Stimulated activated CD4-positive, alpha-beta T cell treated with anti-CD3 and anti-CD28 coated beads, TNF-alpha, amount 100 ng/mL, for 1 hour (primary cell): ENCODE results near the gene TPX2.

ENCODE experiments used
- DNase-seq, 3 donors: peaks; one replicate each; pipeline ENCODE4 v3.0.0-alpha.2; 2020; ENCODE audit warnings: low read depth in 3 of 3, low spot score in 1 of 3

TPX2 gene, protein sequence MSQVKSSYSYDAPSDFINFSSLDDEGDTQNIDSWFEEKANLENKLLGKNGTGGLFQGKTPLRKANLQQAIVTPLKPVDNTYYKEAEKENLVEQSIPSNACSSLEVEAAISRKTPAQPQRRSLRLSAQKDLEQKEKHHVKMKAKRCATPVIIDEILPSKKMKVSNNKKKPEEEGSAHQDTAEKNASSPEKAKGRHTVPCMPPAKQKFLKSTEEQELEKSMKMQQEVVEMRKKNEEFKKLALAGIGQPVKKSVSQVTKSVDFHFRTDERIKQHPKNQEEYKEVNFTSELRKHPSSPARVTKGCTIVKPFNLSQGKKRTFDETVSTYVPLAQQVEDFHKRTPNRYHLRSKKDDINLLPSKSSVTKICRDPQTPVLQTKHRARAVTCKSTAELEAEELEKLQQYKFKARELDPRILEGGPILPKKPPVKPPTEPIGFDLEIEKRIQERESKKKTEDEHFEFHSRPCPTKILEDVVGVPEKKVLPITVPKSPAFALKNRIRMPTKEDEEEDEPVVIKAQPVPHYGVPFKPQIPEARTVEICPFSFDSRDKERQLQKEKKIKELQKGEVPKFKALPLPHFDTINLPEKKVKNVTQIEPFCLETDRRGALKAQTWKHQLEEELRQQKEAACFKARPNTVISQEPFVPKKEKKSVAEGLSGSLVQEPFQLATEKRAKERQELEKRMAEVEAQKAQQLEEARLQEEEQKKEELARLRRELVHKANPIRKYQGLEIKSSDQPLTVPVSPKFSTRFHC

GRCh38 chr20:31738729-31739549 lies at the start of gene TPX2:
TPX2 (plus strand) TSS chr20:31739290; CDS start chr20:31757477, 18,187 bp downstream.
- peak; percentile 45 to 69 (median 68) for DNase-seq

DNA sequence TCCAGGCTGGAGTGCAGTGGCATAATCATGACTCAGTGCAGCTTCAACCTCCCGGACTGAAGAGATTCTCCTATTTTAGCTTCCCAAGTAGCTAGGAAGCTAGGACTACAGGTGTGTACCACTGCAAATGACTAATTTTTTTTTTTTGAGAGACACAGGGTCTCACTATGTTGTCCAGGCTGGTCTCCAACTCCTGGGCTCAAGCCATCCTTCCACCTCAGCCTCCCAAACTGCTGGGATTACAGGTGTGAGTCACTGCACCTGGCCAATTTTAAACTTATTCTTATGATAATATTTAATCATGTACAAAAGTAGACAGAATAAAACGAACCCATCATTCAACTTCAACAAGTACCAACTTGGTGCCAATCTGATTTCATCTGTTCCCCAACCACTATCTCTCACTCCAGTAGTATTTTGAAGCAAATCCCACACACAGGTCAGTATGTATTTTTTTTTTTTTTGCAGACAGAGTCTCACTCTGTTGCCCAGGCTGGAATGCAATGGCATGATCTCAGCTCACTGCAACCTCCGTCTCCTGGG lies 48.9 kb upstream of the TPX2 start:
- DNase-seq = no peak

DNA sequence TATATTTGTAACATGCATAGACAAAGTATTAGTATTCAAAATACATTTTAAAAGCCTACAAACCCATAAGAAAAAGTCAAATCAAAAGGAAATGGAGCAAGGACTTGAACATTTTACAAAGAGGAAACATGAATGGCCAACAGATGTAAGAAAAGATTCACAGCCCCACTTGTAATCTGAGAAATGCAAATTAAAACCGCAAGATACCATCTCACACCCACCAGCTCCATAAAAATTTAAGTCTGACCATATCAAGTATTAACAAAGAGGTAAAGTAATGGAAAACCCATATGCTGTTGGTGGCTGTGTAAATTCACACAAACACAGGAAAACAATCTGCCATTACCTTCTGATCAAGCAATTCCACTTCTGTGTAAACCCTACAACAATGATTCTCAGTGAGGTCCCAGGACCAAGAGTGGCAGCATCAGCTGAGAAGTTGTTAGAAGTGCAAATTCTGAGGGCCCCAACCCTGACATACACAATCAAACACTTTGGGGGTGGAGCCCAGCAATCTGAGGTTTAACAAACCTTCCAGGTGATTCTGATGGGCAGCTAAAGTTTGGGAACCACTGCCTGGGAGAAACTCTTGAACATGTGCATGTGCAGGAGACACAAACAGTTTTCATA lies 47.3 kb upstream of the TPX2 start:
- DNase-seq = no peak

DNA sequence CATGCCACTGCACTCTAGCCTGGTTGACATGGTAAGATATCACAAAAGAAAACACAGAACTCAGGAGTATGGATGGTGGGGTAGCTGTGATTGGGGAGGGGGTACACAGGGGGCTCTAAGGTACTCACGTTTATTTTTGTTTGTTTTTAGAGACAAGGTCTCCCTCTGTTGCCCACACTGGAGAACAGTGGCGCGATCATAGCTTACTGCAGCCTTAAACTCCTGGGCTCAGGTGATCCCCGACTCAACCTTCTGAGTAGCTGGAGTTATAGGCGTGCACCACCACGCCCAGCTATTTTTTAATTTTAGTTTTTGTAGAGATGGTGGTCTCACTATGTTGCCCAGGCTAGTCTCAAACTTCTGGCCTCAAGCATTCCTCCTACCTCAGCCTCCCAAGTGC lies 45.7 kb upstream of the TPX2 start:
- DNase-seq = no peak

DNA sequence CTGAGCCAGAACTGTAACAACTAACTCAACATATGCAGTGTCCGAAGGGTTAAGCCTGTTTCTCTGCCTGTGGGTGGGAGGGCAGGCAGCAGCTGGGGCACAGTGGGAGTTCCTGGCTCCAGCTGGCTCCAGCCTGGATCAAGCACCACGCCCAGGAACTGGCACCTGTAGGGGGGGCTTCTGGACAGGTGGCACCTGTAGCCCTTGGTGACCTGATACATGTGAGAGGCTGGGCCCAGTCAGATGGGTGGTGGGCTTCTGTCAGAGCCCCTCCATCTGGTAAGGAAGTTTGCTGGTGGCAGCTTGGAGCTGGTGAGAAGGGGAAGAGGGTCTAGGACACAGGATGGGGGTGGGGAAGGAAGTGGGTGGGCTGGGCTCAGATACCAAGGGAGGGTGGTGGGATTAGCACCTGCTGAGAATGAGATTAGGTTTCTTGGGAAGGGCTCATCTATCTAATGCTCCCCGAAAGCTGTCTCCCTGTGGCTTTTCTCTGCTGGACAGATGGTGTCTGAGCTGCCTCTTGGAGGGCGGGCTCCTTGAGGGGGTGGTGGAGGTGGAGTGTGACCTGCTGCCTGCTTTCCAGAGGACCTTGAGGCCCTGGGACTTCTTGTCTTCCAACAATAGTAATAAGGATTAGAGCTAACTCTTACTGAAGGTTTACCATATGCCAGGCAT lies 45.0 kb upstream of the TPX2 start:
- no peak for DNase-seq

DNA sequence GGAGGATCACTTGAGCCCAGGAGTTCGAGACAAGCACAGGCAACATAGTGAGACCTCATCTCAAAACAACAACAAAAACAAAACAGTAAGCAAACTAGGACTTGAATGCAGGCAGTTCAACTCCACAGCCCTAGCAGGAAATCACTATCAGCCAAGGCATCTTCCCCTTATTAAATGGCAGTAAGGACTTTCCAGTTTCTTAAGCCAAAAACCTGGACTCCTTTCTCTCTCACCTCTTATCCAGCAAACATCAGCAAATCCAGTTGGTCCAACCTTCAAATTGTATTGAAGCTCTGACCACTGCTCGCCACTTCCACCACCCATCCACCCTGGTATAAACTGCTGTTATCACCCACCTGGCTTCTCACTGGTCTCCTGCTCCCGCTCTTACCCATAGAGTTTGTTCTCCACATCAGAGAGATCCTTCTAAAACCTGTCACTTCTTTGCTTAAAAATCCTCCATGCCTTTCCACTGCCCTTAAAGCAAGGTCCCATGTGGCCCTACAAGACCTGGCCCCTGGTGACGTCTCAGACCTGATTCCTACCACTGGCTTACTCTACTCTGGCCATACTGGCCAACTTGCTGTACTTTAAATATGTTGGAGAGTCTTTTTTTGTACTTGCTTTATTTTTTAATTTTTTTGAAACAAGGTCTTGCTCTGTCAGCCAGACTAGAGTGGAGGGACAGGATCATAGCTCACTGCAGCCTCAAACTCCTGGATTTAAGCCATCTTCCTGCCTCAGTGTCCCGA lies 44.1 kb upstream of the TPX2 start:
- no peak for DNase-seq

DNA sequence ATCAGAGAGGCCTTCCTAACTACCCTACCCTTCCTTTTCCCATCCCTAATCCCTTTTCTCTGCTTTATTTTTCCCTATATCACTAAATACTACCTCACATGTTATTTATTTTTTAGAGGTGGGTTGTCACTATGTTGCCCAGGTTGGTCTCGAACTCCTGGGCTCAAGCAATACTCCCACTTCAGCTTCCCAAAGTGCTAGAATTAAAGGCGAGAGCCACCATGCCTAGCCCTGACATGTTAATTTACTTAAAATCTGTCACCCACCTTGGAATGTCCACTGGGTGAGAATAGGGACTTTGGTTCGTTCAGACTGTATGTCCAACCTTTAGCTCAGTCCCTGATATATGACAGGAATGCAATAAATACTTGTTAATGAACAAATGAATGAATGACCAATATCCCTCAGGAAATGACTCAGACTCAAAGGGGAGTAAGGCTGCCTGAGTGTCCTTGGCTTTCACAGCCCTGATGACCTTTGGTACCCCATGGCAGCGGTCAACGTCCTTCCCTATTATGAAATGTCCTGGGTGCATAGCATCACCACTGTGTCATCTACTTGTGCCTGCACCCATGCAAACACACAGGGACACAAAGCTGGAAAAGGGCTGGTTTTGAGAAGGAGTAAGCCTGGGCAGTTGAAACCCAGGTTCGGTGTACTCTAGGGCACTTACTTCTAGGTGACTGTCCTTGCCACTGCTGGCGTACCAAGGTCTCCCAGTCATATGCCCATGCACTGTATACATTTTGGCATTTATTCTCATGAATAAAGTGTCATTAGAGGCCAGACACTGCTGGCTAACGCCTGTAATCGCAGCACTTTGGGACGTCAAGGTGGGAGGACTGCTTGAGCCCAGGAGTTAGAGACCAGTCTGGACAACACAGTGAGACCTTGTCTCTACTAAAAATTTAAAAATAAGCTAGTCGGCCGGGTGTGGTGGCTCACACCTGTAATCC lies 43.0 kb upstream of the TPX2 start:
- no peak for DNase-seq

- DNase-seq = no peak
Measured at GRCh38 chr20:31698243-31698802, 40.8 kb upstream of the TPX2 start.

- DNase-seq = no peak
Measured at GRCh38 chr20:31698803-31699718, 40.0 kb upstream of the TPX2 start.

DNA sequence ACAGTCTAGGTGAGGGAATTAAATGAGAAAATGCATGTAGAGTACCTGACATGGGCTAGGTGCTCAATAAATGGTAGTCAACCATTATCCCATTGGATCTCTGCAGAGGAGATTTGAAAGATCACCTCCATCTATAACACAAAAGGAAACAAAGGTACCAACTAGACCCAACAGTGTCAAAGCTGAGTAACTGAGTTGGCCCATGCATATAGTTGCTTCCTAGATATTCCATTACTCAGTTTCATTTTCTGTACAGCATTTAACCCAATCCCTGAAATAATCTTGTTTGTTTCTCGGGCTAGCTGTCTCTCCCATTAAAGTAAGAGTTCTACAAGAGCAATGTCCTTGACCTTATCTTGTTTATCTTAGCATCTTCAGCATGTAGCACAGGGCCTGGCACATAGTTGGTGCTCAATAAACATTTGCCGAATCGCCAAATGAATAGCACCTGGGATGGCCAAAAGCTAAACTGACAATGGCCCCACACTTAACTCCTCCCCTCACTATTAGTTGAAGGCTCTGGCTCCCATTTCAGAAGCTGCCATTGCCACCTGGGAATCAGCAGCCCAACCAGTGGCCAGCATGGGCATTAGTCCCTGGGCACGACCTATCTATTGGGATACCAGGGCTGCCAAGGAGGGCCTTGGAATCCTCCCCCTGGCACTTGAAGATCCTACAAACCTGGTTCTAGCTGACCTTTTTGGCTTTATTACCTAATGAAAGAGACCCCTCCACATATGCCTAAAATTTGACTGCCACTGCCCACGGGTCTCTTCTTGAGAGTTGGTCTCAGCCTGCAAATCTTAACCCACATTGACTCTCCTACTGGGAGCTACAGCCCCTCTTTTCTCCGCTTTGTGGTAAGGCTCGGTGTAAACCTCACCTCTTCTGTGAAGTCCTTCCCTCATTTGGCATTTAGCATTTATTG lies 39.0 kb upstream of the TPX2 start:
- no peak for DNase-seq

DNA sequence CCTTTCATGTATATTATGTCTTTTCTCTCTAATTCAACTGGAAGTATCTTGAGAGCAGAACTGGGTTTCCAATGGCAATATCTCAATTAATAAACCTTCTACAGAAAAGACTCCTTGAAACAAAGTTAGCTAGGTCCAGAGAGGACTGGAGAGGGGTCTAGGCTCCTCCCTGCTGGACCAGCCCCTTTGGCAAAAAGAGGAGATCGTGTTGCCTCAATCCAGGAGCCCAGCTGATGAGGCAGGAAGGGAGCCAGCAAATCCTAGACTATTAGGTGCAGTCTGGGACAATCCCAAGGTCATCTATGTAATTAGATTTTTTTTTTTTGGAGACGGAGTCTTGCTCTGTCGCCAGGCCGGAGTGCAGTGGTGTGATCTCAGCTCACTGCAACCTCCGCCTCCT lies 38.3 kb upstream of the TPX2 start:
- DNase-seq = no peak

DNA sequence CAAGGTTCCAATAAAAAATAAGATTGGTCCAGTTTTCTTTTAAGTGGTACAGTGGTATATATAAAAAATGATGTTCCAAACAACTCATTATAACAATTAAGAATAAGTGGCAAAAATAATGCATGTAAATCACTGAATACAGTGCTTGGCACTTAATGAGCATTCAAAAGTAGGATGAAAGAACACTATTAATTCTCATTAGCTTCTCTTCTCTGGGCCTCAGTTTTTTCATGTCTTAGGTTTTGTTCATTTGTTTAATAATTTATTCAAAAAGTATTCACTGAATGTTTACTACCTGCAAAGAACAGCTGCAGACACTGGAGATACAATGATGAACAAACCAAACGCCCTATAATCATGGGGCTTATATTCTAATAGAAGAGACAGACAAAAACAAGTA lies 37.5 kb upstream of the TPX2 start:
- no peak for DNase-seq

DNA sequence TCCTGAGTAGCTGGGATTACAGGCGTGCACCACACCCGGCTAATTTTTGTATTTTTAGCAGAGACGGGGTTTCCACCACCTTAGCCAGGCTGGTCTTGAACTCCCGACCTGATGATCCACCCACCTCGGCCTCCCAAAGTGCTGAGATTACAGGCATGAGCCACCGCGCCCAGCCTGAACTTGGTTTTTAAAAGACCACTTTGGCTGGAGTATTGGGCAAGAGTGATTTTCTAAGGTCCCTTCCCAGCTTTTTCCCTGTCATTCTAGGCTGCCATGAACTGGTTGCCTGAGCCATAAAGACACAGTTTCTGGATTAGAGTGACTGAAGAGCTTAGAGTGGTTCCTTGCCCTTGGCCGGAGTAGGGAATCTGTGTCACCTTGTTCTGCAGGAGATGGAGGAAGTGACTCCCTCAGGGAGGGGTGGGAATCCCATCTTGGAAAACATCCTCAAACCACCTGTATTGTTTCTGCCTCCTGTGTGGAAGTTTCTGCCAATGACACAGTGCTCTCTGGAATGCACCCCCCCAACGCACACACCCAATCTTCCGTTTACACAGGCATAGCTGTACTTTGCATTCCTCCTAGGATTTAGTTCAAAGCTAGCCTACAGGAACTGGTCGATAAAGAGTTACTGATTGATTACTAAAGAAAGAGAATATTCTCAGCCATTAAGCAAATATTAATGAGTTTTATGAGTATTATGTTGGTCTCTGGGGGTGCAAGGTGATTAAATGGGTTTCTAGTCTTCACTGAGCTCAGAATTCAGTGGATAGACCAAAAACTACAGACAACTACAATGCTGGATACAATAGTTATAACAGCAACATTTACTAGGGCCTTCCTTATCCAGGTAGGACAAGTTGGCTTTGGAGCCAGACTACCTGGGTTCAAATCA lies 34.6 kb upstream of the TPX2 start:
- no peak for DNase-seq

GRCh38 chr20:31705191-31705590 lies 33.9 kb upstream of the TPX2 start:
- DNase-seq = no peak
